Activated CD4-positive, alpha-beta T cell treated with anti-CD3 and anti-CD28 coated beads, Interleukin-2, amount 10 ng/mL, durations not matched to agents 7 days and 5 days (primary cell): ENCODE results near the gene SRP68. TPM values are rescaled to one million over a fixed set of nuclear protein-coding genes. Genes with fewer than 3 reads are reported as not detected.

ENCODE experiments used
- CTCF ChIA-PET: fragments of 350-600 bp; sonication (Branson Sonifier 250); formaldehyde crosslinking; loops from one replicate; lab custom pipeline; 2021; ENCODE audit warnings: antibody characterized with exemption; lab: Charles Lee
- POLR2A ChIA-PET: fragments of 350-600 bp; sonication (Branson Sonifier 250); formaldehyde crosslinking; loops from one replicate; lab custom pipeline; 2021; ENCODE audit warnings: antibody characterized with exemption; lab: Charles Lee
- DNase-seq: peaks from one replicate; pipeline ENCODE4 v3.0.0-alpha.2; 2020
- H3K27ac Mint-ChIP-seq: one replicate; pipeline ENCODE4 v1.8.0; 2021; ENCODE audit warnings: mild to moderate bottlenecking, moderate library complexity, mixed read lengths
- H3K27me3 Mint-ChIP-seq: one replicate; pipeline ENCODE4 v1.8.0; 2021; ENCODE audit warnings: mixed read lengths
- H3K36me3 Mint-ChIP-seq: one replicate; pipeline ENCODE4 v1.8.0; 2021; ENCODE audit warnings: low read depth, mixed read lengths
- H3K4me1 Mint-ChIP-seq: one replicate; pipeline ENCODE4 v1.8.0; 2021; ENCODE audit warnings: mixed read lengths
- H3K4me3 Mint-ChIP-seq: one replicate; pipeline ENCODE4 v1.8.0; 2021; ENCODE audit warnings: mild to moderate bottlenecking, moderate library complexity, mixed read lengths
- H3K9me3 Mint-ChIP-seq: one replicate; pipeline ENCODE4 v1.8.0; 2021; ENCODE audit warnings: mixed read lengths
- total RNA-seq, 2 experiments: library from RNA; stranded (reverse); gene quantifications; one replicate each; pipeline ENCODE4 v1.2.3, GENCODE V29; 2021

The SRP68 gene
- total RNA-seq, 2 experiments from 2014 or later = 91.3 to 96.0 TPM

DNA sequence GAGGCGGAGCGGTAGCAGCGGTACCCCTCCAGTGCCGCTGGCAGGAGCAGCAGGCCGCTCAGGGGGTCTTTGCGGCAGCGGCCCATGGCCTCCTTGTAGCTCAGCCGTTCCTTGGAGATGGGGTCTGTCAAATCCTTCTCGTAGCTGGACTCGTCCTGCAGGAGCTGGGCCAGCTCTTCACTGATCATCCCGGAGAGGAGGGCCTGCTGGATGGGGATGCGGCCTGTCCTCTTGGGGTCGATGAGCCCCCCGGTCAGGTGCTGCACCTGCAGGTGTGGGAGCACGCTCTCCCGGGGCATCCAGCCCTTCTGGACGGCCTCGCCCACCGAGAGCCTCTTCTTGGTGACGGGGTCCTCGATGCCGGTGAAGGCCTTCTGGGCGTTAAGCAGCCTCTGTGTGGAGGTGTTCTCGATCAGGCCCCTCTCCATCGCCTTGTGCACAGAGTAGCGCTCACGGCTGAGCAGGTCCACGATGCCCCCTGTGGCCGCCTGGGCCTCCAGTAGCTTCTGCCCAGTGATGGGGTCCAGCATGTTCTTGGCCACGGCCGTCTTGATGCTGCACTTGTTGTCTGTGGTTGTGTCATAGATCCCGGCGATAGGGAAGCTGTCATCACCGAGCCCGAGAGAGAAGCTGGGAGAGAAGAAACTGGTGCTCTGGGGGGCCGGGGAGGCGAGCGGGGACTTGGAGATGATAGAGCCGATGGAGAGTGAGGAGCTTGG is 65.0 kb downstream of the SRP68 start:
- H3K9me3 Mint-ChIP-seq = no peaks in the 10 kb centered on the region
- ChIA-PET CTCF (interaction anchor here (1.3 to 5.0 kb wide), 4 partner anchors 7 to 102 kb away, joined by 3 to 29 read pairs (median 10); partner anchors contain the start of genes CDK3 and MRPL38), POLR2A (no interaction called here)
- H3K4me3 Mint-ChIP-seq = no peak overlapping the region
- no peaks in the 10 kb centered on the region for H3K36me3 Mint-ChIP-seq
- DNase-seq = no peak
- H3K4me1 Mint-ChIP-seq = peaks cover 2% of the 10 kb centered on the region
- H3K27me3 Mint-ChIP-seq = no peaks in the 10 kb centered on the region
- peak overlapping the region; percentile 44 for H3K27ac Mint-ChIP-seq

GRCh38 chr17:76005263-76006149 is 66.8 kb downstream of the SRP68 start:
- H3K36me3 Mint-ChIP-seq = no peaks in the 10 kb centered on the region
- CTCF ChIA-PET = interaction anchor here (0.6 to 4.3 kb wide), 15 partner anchors 9 to 380 kb away, joined by 3 to 27 read pairs (median 4); partner anchors contain the start of gene MRPL38
- H3K9me3 Mint-ChIP-seq = no peaks in the 10 kb centered on the region
- H3K4me3 Mint-ChIP-seq = no peak overlapping the region
- DNase-seq = peak; percentile 90
- H3K27ac Mint-ChIP-seq = no peak overlapping the region
- no peaks in the 10 kb centered on the region for H3K27me3 Mint-ChIP-seq
- POLR2A ChIA-PET = no interaction called here
- H3K4me1 Mint-ChIP-seq = peaks cover 2% of the 10 kb centered on the region

GRCh38 chr17:76004750-76005262 is 67.5 kb downstream of the SRP68 start:
- Mint-ChIP-seq H3K27me3 (no peaks in the 10 kb centered on the region), H3K4me1 (peaks cover 2% of the 10 kb centered on the region), H3K9me3 (no peaks in the 10 kb centered on the region), H3K27ac (no peak overlapping the region), H3K36me3 (no peaks in the 10 kb centered on the region), H3K4me3 (no peak overlapping the region)
- ChIA-PET CTCF (interaction anchor here (0.8 to 4.3 kb wide), 12 partner anchors 8 to 140 kb away, joined by 3 to 27 read pairs (median 5); partner anchors contain the start of gene MRPL38), POLR2A (interaction anchor here (0.6 kb wide), 1 partner anchor 1450 kb away, joined by 8 read pairs; no protein-coding TSS in a partner anchor)
- DNase-seq = no peak

DNA sequence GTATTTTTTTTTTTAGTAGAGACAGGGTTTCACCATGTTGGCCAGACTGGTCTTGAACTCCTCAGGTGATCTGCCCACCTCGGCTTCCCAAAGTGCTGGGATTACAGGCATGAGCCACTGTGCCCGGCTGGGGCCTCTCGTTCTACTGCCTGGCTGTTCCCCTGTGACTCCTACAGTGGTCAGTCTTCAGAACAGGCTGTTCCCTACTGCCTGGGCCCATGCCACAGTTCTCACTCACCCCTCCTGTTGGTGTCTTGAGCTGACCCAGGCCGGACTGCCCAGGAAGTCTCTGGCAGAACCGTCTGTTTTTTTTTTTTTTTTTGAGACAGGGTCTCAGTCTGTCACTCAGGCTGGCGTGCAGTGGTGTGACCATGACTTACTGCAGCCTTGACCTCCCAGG is 68.4 kb downstream of the SRP68 start:
- no peak overlapping the region for H3K4me3 Mint-ChIP-seq
- no peaks in the 10 kb centered on the region for H3K36me3 Mint-ChIP-seq
- no peak for DNase-seq
- ChIA-PET POLR2A (interaction anchor here (0.6 kb wide), 2 partner anchors 159 to 1451 kb away, joined by 3 to 8 read pairs; no protein-coding TSS in a partner anchor), CTCF (interaction anchor here (0.7 to 4.3 kb wide), 6 partner anchors 10 to 640 kb away, joined by 3 to 27 read pairs (median 5); partner anchors contain the start of gene MRPL38)
- H3K9me3 Mint-ChIP-seq = no peaks in the 10 kb centered on the region
- H3K27ac Mint-ChIP-seq = no peak overlapping the region
- no peaks in the 10 kb centered on the region for H3K27me3 Mint-ChIP-seq
- H3K4me1 Mint-ChIP-seq = peaks cover 2% of the 10 kb centered on the region

GRCh38 chr17:76002100-76002499 is 70.2 kb downstream of the SRP68 start:
- ChIA-PET POLR2A (no interaction called here), CTCF (interaction anchor here (0.6 to 5.1 kb wide), 9 partner anchors 8 to 297 kb away, joined by 3 to 29 read pairs (median 4); partner anchors contain the start of gene MRPL38)
- no peaks in the 10 kb centered on the region for H3K9me3 Mint-ChIP-seq
- no peaks in the 10 kb centered on the region for H3K36me3 Mint-ChIP-seq
- H3K4me1 Mint-ChIP-seq = peaks cover 12% of the 10 kb centered on the region
- no peaks in the 10 kb centered on the region for H3K27me3 Mint-ChIP-seq
- no peak for DNase-seq
- no peak overlapping the region for H3K4me3 Mint-ChIP-seq
- no peak overlapping the region for H3K27ac Mint-ChIP-seq

GRCh38 chr17:76000755-76001521 is 71.4 kb downstream of the SRP68 start, which contains the start of gene CDK3:
Gene CDK3 (plus strand): TSS chr17:76000855. CDS start chr17:76001426, 571 bp downstream.
- H3K27ac Mint-ChIP-seq = no peak within 1 kb of the TSS
- POLR2A ChIA-PET = no interaction called here

GRCh38 chr17:76000016-76000754 is 72.1 kb downstream of the SRP68 start:
- Mint-ChIP-seq H3K36me3 (no peaks in the 10 kb centered on the region), H3K27ac (no peak overlapping the region), H3K4me1 (peaks cover 20% of the 10 kb centered on the region), H3K9me3 (no peaks in the 10 kb centered on the region), H3K27me3 (no peaks in the 10 kb centered on the region), H3K4me3 (no peak overlapping the region)
- ChIA-PET CTCF (interaction anchor here (0.6 to 6.2 kb wide), 15 partner anchors 10 to 299 kb away, joined by 3 to 31 read pairs (median 3); partner anchors contain the start of genes FBF1 and GALK1), POLR2A (interaction anchor here (0.5 kb wide), 1 partner anchor 383 kb away, joined by 3 read pairs; no protein-coding TSS in a partner anchor)
- DNase-seq = peak; percentile 71

More at GRCh38 chr17:76000755-76001521, 71.4 kb downstream of the SRP68 start, which contains the start of gene CDK3:
- Mint-ChIP-seq H3K4me3 (no peak within 1 kb of the TSS), H3K36me3 (no peaks in the 10 kb centered on the region), H3K9me3 (no peaks in the 10 kb centered on the region), H3K4me1 (peaks cover 19% of the 10 kb centered on the region), H3K27me3 (no peaks in the 10 kb centered on the region)
- no peak for DNase-seq
- CTCF ChIA-PET = interaction anchor here (0.6 to 6.2 kb wide), 19 partner anchors 9 to 97 kb away, joined by 3 to 31 read pairs (median 3); partner anchors contain the start of gene FBF1

GRCh38 chr17:75998327-75998795 is 74.0 kb downstream of the SRP68 start:
- Mint-ChIP-seq H3K27me3 (no peaks in the 10 kb centered on the region), H3K4me1 (peaks cover 20% of the 10 kb centered on the region), H3K4me3 (no peak overlapping the region), H3K36me3 (peaks cover 2% of the 10 kb centered on the region), H3K9me3 (no peaks in the 10 kb centered on the region), H3K27ac (no peak overlapping the region)
- ChIA-PET POLR2A (no interaction called here), CTCF (interaction anchor here (0.6 to 6.2 kb wide), 6 partner anchors 11 to 1103 kb away, joined by 3 to 31 read pairs (median 4); no protein-coding TSS in a partner anchor)
- DNase-seq = no peak

- Mint-ChIP-seq H3K4me1 (peaks cover 20% of the 10 kb centered on the region), H3K36me3 (peaks cover 3% of the 10 kb centered on the region), H3K9me3 (no peaks in the 10 kb centered on the region), H3K27ac (peak overlapping the region; percentile 65), H3K4me3 (no peak overlapping the region), H3K27me3 (no peaks in the 10 kb centered on the region)
- DNase-seq = peak; percentile 21
- POLR2A ChIA-PET = interaction anchor here (0.6 to 1.1 kb wide), 3 partner anchors 13 to 94 kb away, joined by 3 to 5 read pairs (median 3); no protein-coding TSS in a partner anchor
- CTCF ChIA-PET = interaction anchor here (0.5 to 6.2 kb wide), 14 partner anchors 9 to 401 kb away, joined by 3 to 31 read pairs (median 4); no protein-coding TSS in a partner anchor
Observed at GRCh38 chr17:75996665-75997590, 75.4 kb downstream of the SRP68 start.

DNA sequence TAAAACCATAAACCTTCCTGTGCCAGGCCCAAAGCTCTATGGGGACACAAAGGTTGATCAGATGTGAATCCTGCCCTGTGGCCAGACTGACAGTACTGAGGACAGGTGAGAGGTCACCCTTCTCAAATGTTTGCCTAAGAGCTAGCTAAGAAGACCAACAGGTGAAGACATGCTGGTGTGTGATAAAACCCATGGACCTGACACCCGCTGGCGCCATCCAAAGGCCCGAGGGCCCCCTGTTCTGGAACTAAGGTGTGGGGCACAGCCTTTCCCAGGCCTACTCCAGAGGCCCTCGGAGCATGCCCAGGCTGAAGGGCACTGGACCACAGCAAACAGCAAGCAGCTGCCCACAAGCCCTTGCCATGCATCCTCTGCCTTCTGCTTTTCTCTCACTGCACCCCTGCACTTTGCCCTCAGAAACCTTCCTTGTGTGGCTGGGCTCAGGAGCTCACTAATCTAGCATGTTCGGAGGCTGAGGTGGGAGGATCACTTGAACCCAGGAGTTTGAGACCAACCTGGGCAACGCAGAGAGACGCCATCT is 76.9 kb downstream of the SRP68 start:
- H3K27me3 Mint-ChIP-seq = no peaks in the 10 kb centered on the region
- H3K36me3 Mint-ChIP-seq = peaks cover 3% of the 10 kb centered on the region
- H3K27ac Mint-ChIP-seq = no peak overlapping the region
- POLR2A ChIA-PET = interaction anchor here (1.1 kb wide), 1 partner anchor 11 kb away, joined by 3 read pairs; no protein-coding TSS in a partner anchor
- no peaks in the 10 kb centered on the region for H3K9me3 Mint-ChIP-seq
- H3K4me3 Mint-ChIP-seq = no peak overlapping the region
- DNase-seq = no peak
- peaks cover 20% of the 10 kb centered on the region for H3K4me1 Mint-ChIP-seq
- CTCF ChIA-PET = interaction anchor here (0.9 to 6.2 kb wide), 6 partner anchors 10 to 284 kb away, joined by 3 to 31 read pairs (median 4); no protein-coding TSS in a partner anchor
